Epidermal melanocyte (primary cell): ENCODE measurements around the gene RUBCN.
A peak's percentile ranks its signal among the peaks of the same experiment; 100 is the strongest.

Source experiments
- DNase-seq: peaks from one replicate; pipeline ENCODE4 v3.0.0; 2011; ENCODE audit warnings: low spot score; ENCODE audit not compliant: insufficient read length

Gene RUBCN

DNA sequence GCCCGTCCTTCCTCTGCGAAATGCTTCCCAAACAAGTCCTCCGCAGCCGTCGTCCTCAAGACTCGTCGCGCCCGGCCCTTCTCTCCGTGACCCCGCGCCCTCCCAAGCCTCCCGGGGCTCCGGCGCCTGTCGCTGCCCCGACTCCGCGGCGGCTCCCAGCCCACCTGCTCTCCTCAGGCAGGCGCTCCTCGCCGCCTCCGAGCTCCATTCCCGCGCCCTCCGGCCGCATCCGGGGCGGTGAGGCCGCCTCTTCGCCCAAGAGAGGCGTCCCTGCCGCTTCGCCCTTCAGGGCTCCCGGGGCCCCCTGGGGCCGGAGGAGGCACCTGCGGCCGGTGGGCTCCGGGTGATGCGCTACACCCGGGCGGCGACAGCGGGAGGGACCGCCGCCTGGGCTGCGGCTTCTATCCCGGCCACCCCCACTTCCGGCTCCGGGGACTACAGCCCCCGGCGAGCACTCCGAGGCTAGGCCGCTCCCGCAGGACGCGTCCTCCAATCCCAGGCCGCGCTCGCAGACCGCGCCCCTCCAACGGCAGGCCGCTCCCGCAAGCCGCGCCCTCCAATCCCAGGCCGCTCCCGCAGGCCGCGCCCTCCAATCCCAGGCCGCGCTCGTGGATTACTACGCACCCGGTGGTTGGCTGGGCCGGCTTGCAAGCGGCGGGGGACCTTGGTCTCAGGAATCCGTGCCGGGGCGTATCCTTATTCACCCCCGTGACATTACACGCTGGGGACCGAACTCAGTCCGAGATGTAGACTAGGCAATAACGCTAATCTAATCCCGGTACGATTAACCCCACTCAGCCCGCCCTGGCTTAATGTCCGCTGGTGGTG, at the start of gene RUBCN:
Gene RUBCN, minus strand, starts transcription at position 414 of the 828 bp plus-strand sequence. Its CDS starts 185 bp downstream, at position 229.
- DNase-seq = peak; percentile 90

DNA sequence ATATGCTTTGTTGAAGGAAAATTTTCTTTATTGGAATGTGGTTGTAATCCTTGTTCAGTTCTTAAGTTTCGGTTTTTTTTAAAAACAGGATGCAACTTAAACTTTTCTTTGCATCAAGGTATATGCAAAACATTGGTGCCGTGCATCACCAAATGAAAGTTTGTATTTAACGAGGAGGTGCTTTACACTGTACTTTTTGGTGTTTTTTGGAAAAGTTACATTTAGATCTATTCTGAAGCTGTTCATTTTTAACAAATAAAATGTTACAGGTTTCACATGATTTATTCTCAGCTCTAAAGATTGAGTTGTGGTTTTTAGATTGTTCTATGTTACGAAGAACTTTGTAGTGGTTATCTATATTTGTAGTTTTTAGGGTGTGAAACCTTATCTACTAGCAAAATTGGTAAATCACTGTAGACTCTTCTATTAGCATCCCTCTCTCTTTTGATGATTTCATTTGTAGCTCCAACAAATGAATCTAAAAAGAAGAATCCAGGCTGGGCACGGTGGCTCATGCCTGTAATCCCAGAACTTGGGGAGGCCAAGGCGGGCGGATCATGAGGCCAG, 47.4 kb upstream of the RUBCN start:
- DNase-seq = no peak

DNA sequence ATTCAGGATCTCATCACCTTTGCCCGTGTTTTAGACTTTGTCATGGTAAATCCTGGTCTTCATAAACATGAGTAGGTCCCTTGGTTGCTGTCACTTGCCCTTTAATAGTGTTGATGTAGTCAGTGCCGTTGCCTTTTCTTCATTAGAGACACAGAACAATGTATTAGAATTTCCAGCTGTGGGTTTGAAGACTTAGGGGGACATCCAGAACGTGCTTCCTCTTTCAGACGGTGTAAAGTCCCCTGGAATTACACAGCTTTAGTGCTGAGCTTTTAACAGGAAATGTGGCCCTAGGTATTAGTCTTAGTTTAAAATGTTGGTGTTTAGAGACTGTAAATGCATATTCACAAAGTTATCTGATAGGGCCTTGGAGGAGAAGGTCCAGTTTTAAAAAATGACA, 45.5 kb upstream of the RUBCN start:
- no peak for DNase-seq

DNA sequence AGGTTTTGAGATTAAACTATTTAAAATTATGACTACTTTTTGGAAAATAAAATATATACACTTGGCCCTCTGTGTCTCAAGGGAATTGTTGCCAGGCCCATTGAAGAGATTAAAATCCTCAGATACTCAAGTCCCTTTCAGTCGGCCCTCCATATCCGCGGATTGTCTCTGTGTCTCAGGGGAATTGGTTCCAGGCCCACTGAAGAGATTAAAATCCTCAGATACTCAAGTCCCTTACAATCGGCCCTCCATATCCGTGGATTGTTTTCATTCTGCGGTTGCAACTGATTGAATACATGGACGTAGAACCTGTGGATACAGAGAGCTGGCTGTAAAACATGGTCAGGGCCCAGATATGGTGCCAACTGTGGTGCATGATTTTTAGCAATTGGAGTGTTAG, 38.6 kb upstream of the RUBCN start:
- DNase-seq = no peak

DNA sequence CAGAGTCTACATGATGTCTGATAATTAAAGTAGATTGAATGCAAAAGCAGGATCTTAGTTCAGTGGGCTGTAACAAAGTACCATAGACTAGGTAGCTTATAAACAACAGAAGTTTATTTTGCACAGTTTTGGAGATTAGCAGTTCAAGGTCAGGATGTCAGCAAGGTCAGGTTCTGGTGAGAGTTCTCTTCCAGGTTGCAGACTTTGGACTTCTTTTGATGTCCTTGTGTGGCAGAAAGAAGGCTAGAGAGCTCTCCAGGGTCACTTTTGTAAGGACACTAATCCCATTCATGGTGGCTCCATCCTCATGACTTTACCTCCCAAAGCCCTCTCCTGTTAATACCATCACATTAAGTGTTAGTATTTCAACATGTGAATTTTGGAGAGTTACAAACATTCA, 25.1 kb upstream of the RUBCN start:
- DNase-seq = no peak

DNA sequence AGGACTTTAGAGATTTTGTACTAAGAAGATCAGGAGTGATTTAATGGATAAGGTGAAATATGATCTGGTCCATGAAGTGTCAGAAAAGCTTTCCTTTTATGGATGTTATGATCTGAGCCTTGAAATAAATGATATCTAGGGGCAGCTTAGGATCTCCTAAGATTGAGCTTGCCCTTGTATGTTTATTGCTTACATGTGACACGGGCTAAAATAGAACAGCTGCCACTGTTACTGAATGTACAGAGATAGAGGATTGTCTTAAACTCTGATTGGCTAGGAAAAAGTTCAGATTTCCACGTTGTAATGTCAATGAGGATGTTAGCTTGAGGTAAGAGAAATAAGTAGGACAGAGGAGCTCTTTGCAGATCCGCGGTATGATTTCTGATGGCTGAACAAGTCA, 21.8 kb upstream of the RUBCN start:
- no peak for DNase-seq

DNA sequence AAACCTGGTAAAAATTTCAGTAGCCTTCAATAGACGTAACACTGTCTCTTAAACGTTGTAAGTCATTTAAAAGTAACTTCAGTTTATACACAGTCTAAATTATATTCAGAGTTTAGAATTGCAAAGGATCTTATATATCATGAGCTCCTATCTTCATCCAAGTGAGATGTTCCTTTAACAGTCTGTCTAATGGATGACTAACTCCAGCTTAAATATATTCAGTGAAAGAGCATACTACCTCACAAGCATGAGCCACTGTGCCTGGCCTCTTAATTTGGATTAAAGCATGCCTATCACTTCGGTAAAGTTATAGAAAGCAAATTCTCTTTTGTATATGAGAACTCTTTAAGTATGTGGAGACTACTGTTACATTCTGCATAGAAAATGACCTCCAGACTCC, 20.0 kb upstream of the RUBCN start:
- DNase-seq = no peak

DNA sequence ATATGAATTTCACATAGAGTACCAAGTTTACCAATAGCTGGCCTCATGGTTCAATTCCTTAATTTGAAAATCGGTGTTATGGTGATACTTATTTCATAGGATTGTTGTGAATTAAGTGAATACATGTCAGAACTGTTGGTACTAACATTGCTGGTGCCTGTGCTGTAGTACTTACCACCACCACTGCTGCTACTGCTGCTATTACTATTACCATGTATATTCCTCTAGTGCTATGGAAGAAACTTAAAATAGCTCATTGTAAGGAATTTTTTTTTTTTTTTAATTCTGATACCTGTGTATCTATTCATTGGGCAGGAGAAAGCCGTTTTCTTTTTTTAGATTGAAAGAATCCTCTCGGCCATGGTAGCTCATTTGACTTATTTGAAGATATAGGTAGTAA, 16.6 kb upstream of the RUBCN start:
- no peak for DNase-seq

DNA sequence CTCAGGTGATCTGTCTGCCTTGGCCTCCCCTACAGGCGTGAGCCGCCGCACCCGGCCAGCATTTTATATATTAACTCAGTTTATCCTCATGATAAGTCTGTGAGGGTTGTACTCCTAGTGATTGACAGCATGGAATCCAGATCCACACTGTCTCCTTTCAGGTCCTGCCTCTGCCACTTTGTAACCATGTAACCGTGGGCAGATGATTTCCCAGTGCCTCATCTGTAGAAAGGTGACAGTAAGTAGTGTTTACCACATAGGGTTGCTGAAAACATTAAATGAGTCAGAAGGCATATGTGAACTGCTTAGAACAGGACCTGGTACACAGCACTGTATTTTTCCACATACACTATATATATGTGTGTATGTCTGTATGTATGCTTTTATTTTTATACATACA, 15.4 kb upstream of the RUBCN start:
- DNase-seq = no peak

DNA sequence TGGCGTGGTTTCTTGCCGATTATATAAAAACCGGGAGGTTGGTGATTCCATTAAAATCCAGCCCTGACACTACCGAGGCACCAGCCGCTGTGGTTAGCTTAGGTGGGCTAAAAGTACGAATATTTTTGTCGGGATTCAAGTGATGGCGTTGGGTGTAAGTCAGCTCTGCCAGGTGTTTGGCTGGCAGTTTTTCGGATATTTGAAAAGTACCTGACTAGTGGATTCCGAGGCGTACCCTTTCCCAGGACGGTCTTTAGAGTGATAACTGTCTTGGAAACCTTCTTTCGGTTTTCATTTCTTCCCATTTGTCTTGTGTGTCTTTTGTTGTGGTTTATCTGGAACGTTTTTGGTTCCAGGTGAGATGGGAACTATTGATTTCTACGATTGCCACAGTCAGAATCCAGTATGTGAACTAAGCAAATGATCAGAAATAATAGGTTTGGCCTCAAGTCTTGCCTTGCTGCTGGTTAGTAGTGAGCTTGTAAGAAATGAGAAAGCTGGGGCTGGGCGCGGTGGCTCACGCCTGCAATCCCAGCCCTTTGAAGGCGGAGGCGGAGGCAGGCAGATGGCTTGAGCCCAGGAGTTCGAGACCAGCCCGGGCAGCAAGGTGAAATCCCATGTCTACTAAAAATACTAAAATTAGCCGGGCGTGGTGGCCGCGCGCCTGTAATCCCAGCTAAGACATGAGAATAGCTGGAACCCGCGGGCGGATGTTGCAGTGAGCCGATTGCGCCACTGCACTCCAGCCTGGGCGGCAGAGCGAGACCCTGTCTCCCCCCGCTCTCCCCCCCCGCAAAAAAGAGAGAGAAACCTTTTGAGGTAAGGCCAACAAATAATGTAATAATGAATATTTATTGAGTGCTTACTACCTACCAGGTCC, 14.4 kb upstream of the RUBCN start:
- no peak for DNase-seq

DNA sequence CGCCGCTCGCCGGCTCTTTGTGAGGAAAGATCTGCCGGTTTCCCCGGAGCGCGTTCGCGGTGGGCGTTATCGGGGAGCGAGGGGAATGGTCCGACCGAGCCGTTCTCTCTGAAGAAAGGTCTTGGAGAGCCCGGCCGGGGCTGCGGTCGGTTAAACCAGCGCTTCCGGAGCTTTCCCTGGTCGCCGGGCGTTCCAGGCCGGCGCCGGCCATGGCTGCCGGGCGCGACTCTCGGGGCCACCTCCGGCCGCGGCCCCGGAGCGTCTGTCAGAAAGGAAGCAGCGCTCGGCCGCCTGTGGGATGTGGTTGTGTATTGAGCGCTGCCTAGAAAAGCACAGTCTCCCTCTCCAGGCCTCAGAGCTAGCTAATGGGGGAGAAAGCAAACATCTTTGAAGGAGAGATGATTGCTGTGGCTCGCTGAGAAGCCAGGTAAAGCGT, 13.7 kb upstream of the RUBCN start:
- DNase-seq = peak; percentile 74

DNA sequence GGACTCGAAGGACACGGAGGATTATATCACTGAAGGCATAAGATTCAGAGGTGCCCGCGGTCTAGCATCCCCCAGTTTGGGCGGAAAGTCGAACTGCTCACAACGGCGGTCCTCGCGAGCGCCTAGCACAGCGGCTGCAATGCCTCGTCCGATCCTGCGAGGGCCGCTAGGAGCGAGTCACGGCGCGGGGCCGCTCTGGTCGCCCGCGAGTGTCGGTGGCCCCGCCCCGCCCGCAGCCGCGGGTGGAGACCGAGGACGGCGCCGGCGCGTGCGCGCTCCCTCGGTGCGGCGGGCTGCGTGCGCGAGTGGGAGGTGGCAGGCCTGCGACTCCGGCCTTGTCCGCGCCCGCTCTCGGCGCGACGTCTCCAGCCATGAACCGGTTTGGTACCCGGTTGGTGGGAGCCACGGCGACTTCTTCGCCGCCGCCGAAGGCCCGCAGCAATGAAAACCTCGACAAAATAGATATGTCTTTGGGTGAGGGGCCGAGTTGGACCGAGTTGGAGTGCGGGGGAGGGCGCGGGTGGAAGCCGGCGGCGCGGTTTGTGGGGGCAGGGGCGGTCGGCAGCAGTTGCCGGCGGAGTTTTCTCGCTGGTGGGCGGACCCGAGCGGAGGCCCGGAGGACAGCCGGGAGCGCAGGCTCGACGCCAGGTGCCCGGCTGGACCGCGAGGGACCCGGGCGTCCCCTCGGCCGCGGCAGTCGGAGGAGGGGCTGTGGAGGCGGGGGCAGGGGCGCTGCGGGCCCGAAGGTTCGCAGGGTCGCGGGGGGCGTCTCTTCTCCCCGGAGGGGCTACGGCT, 13.1 kb upstream of the RUBCN start, which contains the start of gene FYTTD1:
Gene FYTTD1, plus strand, starts transcription at position 283 of the 795 bp plus-strand sequence. Its CDS starts 89 bp downstream, at position 372.
- peak; percentile 82 for DNase-seq

DNA sequence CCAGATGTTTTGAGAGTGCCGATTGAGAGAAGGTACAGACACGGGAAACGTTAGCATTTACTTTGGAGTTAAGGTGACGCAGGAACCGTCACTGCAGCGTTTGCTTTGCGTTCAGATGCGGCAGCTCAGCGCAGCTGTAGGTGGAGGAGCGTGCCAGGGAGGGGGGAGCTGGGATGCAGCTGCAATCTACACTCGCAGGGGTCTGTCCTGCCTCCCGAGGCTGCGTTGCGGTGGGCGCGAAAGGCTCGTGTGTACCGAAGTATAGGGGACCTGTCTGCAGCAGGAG, 12.6 kb upstream of the RUBCN start:
- peak; percentile 17 for DNase-seq

DNA sequence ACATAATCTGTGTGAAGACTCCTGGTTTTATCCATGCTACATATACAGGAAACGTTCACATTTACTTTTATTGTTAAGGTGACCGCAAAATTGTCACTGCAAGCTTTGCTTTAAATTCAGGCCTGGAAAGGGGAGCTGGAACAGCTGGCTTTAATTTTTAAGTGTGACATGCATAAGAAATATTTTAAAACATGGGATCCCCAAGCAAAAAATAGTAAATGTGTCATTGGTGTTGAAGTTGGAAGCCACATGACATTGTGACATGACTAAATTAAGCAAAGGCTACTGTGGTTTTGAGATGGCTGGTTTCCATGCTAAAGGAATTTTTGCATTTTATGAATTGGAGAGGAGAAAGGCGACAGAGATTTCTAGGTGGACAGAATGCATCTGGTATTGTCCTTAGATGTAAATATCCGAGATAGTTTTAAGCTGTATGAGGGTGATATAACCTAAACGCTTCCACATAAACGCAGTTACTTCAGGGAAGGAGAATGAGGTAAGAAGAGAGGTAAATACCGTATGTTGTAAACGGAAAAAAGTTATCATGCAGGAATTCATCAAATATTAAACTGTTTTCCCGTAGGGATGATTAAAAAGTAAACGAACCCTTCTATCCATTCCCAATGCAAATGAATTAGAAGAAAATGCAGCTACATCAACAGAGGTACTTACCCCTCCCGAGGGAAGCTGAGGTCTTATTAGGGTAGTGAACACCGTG, 12.1 kb upstream of the RUBCN start:
- DNase-seq = no peak

DNA sequence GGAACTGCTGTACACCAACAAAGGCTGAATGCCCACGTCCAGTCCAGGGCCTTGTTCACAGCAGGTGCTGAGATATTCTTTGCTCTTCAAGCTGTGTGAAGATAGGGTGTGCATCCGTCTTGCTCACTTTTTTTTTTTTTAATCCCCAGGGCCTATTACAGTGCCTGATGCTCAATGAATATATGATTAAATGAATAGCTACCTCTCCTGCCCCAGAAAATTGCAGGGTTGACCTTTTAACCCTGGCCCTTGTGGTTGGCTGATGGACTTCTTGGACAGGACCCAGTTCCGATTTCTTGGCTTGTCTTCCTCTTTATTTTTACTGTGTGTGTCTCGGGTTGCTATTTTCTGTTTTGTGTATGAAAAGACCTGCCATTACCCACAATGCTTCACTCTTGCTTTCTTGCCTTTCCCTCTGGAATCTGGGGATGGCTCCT, 10.1 kb upstream of the RUBCN start:
- no peak for DNase-seq

DNA sequence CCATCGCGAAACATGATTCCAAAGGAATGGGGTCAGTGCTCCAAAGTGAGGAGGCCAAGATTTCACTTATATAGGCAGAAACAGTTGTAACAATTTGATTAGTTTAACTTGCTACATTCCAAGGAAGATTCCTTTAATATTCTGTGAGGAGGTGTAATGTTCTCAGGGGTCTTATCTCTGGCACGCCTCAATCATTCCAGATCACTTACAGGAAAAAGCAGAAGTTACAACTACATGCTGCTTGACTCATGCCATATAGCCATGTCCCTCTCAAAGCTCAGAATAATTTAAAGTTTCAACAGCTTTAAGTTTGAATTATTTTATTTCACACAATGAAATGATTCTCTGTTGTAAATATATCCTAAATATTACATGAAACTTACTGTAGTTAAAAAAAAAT, 9.5 kb upstream of the RUBCN start:
- DNase-seq = no peak

DNA sequence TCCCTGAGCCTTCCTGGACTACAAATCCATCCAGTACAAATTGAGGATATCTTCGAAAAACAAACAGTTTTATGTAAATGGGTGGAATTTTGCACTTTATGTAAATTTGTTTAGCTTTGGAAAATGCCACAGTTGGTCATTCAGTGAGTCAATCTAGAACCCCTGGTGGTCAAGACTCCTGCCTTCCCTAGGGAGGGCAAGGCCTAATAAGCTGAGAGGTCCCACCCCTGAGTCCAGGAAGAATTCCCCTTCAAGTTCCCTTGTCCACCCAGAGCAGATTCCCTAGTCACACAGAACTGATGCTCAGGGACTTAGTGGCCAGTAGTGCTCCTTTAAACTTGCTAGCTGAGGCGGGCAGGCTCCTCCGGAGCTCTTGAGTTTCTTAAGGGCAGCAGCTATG, 6.1 kb upstream of the RUBCN start:
- DNase-seq = no peak

DNA sequence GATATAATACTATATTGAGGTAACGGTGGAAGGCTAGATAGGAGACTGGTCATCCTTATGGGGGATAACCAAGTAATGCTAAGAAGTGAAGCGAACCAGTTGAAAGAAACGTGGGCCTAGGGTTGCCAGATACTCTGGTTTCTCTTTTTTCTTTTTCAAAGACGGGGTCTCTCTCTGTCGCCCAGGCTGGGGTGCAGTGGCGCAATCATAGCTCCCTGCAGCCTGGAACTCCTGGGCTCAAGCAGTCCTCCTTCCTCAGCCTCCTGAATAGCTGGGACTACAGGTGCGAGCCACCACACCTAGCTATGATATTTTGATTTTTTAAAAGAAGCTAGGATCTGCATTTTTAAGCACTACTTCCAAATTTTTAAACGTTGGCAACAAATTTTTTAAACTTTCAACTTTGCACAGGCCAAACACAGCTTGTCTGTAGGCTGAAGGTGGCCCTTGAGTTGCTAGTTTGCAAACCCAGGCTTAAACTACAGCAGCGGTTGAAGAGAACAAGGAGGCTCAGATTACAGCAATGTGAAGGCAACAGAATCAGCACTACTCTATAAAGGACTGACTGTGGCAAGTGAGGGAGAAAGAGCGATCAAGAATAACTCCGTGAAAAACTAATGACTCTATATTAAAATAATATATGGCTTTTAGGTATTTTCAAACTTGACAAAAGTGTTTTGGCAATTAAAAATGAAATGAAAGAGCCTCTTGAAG, 1.2 kb upstream of the RUBCN start:
- no peak for DNase-seq

DNA sequence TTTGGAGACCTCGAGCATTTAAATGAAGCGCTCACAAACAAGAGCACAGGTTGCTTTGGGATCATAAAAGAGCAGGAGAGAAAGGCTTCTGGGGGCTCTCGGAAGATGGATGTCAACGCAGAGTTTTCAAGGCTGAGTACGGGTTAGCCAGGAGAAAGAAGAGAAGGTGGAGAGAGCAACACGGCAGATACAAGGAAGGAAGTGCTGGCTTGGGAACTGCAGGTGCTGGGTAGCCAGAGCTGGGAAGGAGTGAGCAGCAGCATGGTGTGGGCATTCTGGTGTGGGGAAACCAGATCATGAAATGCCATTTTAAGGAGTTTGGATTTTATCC, 580 bp upstream of the RUBCN start:
- no peak for DNase-seq

DNA sequence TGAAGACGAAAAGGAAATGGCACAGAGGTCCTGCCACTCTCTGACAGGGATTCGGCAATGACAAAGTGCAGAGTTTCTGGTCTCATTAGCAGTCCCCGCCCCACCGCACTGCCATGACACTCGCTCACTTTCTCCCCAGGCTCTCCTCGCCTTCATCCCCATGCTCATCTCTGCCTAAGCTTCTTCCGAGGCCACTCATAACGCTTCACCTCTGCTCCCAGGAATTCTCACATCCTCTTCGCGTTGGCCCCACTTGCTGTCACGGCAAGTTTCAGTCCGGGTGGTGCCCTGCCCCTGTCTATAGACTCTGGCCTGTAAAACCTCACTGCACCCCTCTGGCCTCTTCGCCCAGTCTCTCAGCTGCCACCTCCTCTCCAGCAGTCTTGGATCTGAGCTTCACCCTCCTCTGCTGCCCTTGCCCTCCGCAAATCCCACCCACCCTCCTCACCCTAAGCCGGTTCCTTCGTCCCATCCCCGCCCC, 654 bp downstream of the RUBCN start:
- peak; percentile 31 for DNase-seq
